Kidney tubule cell (primary cell): ENCODE results near the gene CRMP1.

Experiments used
- DNase-seq: peaks from one replicate; pipeline ENCODE4 v3.0.0-alpha.2; 2018; ENCODE audit warnings: low spot score

CRMP1 gene

DNA sequence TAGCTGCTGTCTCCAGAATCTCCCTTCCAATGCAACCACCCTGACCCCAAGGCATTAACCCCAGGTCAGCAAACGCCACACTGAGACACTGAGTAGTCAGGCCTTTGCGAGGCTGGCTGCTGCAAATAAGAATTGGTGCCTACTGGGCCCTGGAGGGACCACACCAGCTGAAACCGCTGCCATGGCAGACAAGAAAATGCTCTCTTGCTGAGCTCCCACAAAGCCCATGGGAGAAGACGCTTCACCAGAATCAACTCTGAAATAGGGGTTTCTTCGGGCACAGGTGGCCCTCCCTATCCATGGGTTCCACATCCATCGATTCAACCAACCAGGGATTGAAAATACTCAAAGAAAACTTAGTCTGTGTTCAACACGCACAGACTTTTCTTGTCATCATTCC, 26.7 kb upstream of the CRMP1 start:
- no peak for DNase-seq

- no peak for DNase-seq
Measured at GRCh38 chr4:5919044-5919443, 26.2 kb upstream of the CRMP1 start.

DNA sequence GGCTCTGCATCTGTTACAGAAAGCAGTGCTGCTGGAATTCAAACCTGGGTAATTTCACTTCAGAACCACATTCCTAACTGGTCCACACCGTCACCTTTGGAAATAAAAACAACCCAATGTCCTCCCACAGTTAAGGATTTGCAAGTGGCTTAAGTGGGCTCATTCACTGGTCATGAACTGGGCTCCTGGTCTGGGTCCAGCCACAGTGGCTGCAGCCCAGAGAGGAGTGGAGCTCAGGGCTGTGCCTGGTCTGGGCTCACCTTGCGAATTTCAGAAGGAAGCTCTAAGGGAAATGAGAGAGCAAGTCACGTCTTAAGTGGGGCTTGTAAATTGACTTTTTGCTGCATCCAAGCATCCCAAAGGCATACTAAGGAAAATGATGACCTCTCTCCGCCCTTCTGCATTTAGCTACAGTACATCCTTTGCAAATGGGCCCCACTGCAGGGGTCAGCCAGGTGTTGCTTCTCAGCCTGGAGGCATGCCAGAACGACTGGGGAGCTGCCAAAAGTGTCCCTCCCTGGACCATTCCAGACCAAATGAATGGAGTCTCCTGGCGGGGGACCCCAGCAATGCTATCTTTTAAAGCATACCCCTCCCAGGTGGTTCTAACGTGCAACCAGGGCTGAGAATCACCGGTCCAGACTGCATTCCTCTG, 25.6 kb upstream of the CRMP1 start:
- DNase-seq: no peak

GRCh38 chr4:5917672-5918071, 24.8 kb upstream of the CRMP1 start:
- DNase-seq: no peak

DNA sequence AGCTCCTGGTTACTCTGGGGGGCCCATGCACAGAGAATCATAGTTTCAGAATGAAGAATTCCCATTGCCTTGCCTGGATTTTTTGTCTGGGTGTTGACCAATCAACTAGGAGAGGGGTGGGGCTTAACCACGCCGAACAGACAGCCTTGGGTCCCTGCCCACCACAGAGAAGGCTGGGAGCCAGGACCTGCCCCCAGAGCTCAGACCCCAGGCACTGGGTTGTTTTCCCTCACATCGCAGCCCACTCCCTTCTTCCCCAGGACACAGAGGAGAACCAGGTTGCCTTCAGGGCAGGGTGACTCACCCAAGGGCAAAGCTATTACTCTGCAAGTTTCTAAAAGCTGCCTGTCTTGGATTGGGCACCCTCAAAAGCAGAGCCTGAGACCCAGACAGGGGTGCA, 23.3 kb upstream of the CRMP1 start:
- no peak for DNase-seq

DNA sequence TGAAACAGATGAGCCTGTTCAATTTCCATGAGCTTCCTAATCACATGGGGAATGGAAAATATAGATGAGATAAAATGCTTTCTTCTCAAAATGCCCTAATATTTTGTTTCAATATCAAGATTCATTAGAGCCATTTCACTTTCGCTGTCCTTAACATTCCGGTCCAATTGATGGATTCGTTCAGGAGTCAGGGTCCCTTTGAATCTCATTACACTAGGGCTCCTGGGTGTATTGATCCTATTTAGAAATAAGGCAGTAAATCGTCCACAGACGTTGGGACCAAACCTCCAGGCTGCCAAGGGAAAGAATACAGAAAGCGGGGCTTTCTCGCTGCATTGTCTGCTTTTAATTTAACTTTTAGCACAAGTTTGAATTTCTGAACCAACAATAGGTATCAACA, 20.6 kb upstream of the CRMP1 start:
- no peak for DNase-seq

- DNase-seq: no peak
Measured at GRCh38 chr4:5912614-5913019, 19.7 kb upstream of the CRMP1 start.

DNA sequence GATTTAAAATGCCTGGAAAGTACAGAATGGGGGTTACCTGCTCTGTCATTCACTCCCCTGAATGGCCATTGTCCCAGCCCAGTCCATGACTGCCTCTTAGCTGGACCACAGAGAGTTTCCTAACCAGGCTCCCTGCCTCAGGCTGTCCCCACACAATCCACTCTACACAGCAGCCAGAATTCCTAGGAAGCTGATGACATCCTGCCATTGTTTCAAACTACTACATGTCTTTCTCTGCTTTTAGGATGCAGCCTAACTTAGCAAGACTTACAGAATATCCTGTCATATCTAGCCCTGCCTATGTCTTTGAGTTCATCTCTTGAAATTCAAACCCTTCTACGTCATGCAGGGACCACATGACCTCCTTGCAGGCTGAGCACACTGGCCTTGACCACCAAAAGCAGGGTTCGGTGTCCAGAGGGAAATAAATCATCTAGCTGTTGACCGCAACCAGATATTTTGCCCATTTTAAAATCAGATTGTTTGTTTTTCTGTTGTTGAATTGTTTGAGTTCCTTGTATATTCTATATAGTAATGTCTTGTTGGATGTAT, 16.1 kb upstream of the CRMP1 start:
- no peak for DNase-seq

DNA sequence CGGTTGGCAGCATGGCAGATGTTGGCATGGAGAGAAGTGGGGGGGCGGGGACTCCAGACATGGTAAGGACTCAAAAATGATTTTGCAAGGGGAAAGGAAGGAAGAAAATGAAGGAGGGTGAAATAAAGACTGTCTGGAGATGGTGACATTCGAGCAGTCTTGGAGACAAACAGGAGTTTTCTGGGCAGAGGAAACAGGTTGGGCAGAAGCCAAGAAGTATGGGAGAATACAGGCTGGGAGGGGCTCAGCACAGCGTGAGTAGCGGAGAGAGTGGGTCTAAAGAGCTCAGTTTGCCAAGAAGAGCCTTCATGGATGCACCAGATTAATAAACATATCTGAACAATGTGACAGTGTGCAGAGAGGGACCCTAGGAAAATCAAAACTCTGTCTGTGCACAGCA, 13.3 kb upstream of the CRMP1 start:
- DNase-seq: no peak

DNA sequence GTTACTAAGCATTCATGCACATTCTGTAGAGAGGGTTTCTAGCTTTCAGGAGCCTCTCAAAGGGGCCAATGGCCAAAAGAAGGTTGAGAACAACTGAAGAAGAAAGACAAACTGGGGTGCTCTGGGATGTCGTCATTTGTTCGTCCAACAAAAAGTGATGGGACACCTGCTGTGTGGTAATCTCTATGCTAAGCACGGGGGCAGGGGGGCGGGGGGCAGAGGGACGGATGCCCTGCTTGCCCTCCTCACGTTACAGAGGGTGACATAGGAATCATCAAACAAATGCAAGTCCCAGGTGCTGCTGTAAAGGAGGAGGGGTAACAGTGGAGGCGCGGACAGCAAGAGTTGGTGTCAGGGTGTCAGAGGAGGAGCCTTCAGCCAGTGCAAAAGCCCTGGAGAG, 12.8 kb upstream of the CRMP1 start:
- DNase-seq: no peak

DNA sequence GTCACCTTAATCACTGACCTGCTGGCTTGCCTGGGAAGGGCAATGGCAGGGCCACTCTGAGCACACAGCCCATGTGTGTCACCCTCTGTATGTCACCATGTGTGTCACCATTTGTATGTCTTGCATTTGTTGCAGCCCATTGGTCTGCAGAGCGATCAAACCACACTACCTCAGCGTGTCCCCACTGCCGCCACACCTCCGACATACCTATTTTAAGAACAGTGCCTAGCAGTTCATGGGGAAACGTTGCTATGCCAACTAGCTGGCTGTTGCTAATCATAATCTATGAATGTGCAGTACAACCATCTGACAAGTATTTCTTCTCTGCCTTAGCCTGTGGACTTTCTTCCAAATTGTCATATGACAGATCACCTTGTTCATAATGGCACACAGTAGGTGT, 8.0 kb upstream of the CRMP1 start:
- no peak for DNase-seq

GRCh38 chr4:5899881-5900280, 7.0 kb upstream of the CRMP1 start:
- DNase-seq: no peak

DNA sequence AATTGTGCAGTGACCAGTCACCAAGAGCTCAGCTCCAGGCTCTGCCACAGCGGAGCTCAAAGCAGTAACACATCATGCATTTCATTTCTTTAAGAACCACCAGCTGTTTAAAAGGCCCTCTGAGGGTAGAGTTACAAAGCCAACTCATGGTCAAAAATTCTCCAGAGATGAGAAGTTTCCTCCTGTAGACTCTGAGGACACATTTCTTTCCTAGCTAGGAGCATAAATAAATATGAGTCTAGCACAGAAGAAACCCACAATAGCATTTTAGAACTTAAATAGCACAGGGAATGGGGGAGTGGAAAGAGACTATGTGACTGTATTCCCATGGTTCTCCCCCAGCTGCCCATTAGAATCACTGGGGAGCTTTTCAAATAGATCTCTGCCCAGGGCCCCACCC, 6.5 kb upstream of the CRMP1 start:
- DNase-seq: no peak

DNA sequence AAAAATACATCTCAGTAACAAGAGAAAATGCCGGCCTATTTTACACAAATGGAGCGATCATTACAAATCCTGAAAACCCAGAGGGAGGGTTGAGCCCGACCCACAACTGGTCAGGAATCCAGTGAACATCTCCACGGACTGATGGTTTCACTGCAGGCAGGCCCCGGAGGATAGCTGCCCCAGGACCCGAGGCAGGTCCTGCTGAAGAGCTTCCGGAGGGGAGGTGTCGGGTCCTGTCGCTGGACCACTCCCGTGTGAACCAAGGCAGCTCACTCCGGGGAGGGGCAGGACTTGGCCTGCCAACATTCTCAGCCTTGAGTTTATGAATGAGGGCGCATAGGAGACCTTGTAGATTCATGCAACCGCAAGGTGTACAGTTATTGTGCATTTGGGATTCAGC, 4.8 kb upstream of the CRMP1 start:
- DNase-seq: no peak

GRCh38 chr4:5895287-5895686, 2.4 kb upstream of the CRMP1 start:
- no peak for DNase-seq

GRCh38 chr4:5894266-5894665, 1.4 kb upstream of the CRMP1 start:
- no peak for DNase-seq

GRCh38 chr4:5893591-5893990, 705 bp upstream of the CRMP1 start:
- no peak for DNase-seq

DNA sequence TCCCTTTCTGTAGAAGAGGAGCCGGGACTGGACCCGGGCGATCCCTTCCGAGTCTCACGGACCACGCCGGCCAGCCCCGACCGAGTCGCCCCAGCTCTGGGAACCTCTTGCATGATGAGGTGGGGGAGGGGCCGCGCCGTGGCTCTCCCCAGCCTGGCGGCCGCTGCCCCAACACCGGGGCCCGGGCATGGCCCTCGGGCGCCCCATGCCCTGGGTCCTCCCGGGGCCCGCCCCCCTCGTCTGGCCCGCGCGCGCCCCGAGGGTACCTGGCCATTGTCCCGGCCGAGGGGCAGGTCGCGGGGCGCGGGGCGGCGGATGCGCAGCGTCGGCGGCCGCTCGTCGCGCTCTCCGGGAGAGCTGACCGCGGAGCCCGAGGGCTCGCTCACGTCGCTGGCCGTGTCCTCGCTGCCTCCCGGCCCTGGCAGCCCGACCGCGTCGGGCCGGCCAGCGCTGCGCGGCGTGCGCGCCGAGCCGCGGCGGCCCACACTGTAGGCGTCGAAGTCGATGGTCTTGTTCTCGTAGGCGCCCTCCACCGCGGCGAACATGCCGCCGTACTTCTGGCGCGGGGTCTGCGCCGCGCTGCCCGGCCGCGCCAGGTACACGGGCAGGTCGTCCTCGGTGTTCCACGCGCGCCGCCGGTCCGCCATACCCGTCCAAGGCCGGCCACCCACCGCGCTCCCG, 423 bp downstream of the CRMP1 start:
- no peak for DNase-seq

- no peak for DNase-seq
Measured at GRCh38 chr4:5891563-5892322, 1.1 kb downstream of the CRMP1 start.

DNA sequence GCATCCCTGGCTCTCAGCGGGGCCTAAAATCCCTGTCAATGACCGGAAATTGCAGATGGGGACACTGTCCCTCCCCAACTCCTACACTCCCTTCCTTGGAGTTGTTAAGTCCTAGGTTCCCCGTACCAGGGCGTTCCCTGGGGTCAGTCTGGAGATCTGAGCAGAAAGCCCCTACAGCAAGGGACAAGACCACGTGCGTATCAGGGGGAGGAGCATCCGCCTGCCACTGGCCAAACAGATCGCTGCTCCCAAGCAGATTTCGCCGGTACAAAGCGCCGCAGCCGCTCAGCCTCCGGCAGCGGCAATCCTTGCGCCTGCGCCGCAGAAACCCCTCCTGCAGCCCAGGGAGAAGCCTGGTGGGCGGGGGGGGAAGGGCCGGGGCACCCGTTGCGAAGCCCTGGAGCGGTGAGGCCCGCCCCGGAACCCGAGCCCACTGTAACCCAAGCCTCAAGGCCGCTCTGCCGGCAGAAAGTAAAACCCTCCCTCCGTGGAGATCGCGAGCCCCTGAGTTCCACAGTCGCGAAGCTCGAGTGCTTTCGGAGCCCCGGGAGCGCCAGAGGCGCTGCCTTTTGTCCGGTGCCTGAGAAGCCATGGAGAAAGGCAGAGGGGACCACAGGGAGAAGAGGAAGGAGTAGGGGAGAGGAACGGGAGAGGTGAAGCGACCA, 2.7 kb downstream of the CRMP1 start:
- DNase-seq: no peak

DNA sequence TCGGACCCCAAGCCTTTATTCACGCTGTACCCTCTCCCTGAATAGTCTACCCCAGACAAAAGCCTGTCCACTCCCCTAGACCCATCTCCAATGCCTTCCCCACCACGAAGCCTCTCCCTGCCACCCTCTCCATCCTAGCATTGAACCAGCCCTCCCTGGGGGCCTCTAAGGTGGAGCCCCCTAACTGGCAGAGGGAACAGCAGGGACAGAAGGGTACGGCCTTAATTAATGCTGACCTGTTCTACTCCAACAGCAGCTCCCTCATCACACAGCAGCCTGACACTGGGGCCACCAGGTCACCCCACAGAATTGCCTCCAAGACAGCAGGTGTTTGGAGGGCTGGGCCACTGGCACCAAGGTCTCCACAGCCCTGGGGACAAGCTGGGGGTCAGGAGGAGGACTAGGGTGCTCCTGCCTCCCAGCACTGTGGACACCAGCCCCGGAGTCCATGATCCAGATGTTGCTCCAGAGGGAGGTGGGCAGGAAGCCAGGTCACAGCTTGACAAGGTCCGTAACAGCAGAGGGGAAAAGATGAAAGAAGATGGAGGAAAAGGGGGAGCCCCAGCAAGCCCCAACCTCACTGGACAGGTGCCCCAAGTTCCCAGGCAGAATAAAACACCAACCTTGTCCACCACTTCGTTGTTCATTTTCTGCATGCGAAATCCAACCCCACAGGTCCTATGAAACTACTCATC, 3.7 kb downstream of the CRMP1 start:
- DNase-seq: no peak
